GM12874 (cell line): Measurements from ENCODE around the gene CDC42.

ENCODE experiments used
- CTCF ChIP-seq: IDR thresholded peaks from 2 replicates; pipeline ENCODE4 v1.5.1; 2011; ENCODE audit warnings: low read depth, mild to moderate bottlenecking, control low read depth, low read length, moderate library complexity; ENCODE audit not compliant: insufficient read depth

The CDC42 gene

GRCh38 chr1:22026924-22027289 lies 25.6 kb upstream of the CDC42 start:
- TF ChIP-seq CTCF = no peak

GRCh38 chr1:22030057-22030456 lies 22.5 kb upstream of the CDC42 start:
- TF ChIP-seq CTCF = no peak

- TF ChIP-seq CTCF = no peak
These were observed 22.0 kb upstream of the CDC42 start for GRCh38 chr1:22030473-22030872.

- TF ChIP-seq CTCF = no peak
These were observed 21.1 kb upstream of the CDC42 start for GRCh38 chr1:22031214-22031962.

- no peak for TF ChIP-seq CTCF
These were observed 15.0 kb upstream of the CDC42 start for GRCh38 chr1:22037520-22037919.

- TF ChIP-seq CTCF = no peak
These were observed 14.5 kb upstream of the CDC42 start for GRCh38 chr1:22038036-22038435.

- TF ChIP-seq CTCF = peak; percentile 26; the same call in 1 of the 2 replicates
These were observed 12.8 kb upstream of the CDC42 start for GRCh38 chr1:22039594-22040285.
